GM21528 (cell line): ENCODE data around the gene ZC3H12C.
"Not testable (repeated sequence)": the region's sequence is repeated elsewhere in the genome, so short reads cannot be mapped to it uniquely, and the experiment has no call there.

Experiments used
- ATAC-seq: cut with Tn5 transposase; IDR thresholded peaks from one replicate; pipeline ENCODE4 v1.9.1; 2021; ENCODE audit warnings: mild to moderate bottlenecking, moderate library complexity; ENCODE audit not compliant: unreplicated experiment, low FRiP score

Gene ZC3H12C

GRCh38 chr11:110092515-110093406 is at the start of gene ZC3H12C:
Gene ZC3H12C (plus strand): TSS chr11:110093392. CDS start chr11:110093412, 20 bp downstream.
- ATAC-seq, result peak; percentile 63

- no peak for ATAC-seq
Observed at GRCh38 chr11:110044226-110044968, 48.8 kb upstream of the ZC3H12C start.

- no peak for ATAC-seq
Observed at GRCh38 chr11:110046775-110047380, 46.3 kb upstream of the ZC3H12C start.

- no peak for ATAC-seq
Observed at GRCh38 chr11:110049501-110050200, 43.5 kb upstream of the ZC3H12C start.

GRCh38 chr11:110050201-110050506 is 43.0 kb upstream of the ZC3H12C start:
- ATAC-seq, result no peak

GRCh38 chr11:110053848-110054414 is 39.3 kb upstream of the ZC3H12C start:
- no peak for ATAC-seq

GRCh38 chr11:110056956-110057355 is 36.2 kb upstream of the ZC3H12C start:
- no peak for ATAC-seq

- no peak for ATAC-seq
Observed at GRCh38 chr11:110059706-110060463, 33.3 kb upstream of the ZC3H12C start.

- no peak for ATAC-seq
Observed at GRCh38 chr11:110061296-110061695, 31.9 kb upstream of the ZC3H12C start.

- ATAC-seq, result no peak
Observed at GRCh38 chr11:110062247-110062646, 30.9 kb upstream of the ZC3H12C start.

- ATAC-seq, result no peak
Observed at GRCh38 chr11:110065189-110065588, 28.0 kb upstream of the ZC3H12C start.

GRCh38 chr11:110068001-110068400 is 25.2 kb upstream of the ZC3H12C start:
- not testable (repeated sequence) for ATAC-seq

GRCh38 chr11:110069158-110069737 is 23.9 kb upstream of the ZC3H12C start:
- no peak for ATAC-seq

- ATAC-seq, result no peak
Observed at GRCh38 chr11:110070176-110070575, 23.0 kb upstream of the ZC3H12C start.

- ATAC-seq, result no peak
Observed at GRCh38 chr11:110071197-110071596, 22.0 kb upstream of the ZC3H12C start.

- no peak for ATAC-seq
Observed at GRCh38 chr11:110072930-110073329, 20.3 kb upstream of the ZC3H12C start.

GRCh38 chr11:110074499-110074898 is 18.7 kb upstream of the ZC3H12C start:
- no peak for ATAC-seq

- no peak for ATAC-seq
Observed at GRCh38 chr11:110075105-110075846, 17.9 kb upstream of the ZC3H12C start.

GRCh38 chr11:110075847-110076208 is 17.4 kb upstream of the ZC3H12C start:
- ATAC-seq, result no peak
